Nephron progenitor cell (in vitro differentiated cells): Measurements from ENCODE around the gene SLF2.
A peak's percentile ranks its signal among the peaks of the same experiment; 100 is the strongest.

ENCODE experiments used
- DNase-seq: peaks from one replicate; pipeline ENCODE4 v3.0.0; 2021
- H3K27ac Mint-ChIP-seq: 2 replicates; pipeline ENCODE4 v1.8.0; 2021; ENCODE audit warnings: mild to moderate bottlenecking, moderate library complexity, mixed read lengths
- H3K27me3 Mint-ChIP-seq: 2 replicates; pipeline ENCODE4 v1.8.0; 2021; ENCODE audit warnings: mild to moderate bottlenecking, low read depth, mixed read lengths; ENCODE audit not compliant: poor library complexity
- H3K36me3 Mint-ChIP-seq: 2 replicates; pipeline ENCODE4 v1.8.0; 2021; ENCODE audit warnings: low read depth, mixed read lengths
- H3K4me1 Mint-ChIP-seq: 2 replicates; pipeline ENCODE4 v1.8.0; 2021; ENCODE audit warnings: mixed read lengths
- H3K4me3 Mint-ChIP-seq: 2 replicates; pipeline ENCODE4 v1.8.0; 2021; ENCODE audit warnings: mild to moderate bottlenecking, moderate library complexity, mixed read lengths
- H3K9me3 Mint-ChIP-seq: 2 replicates; pipeline ENCODE4 v1.8.0; 2021; ENCODE audit warnings: mild to moderate bottlenecking, moderate library complexity, mixed read lengths
- CTCF ChIP-seq: fragments of 200-600 bp; sonication (generic); IDR thresholded peaks from 2 replicates; pipeline ENCODE4 v1.5.0; 2021; ENCODE audit warnings: antibody characterized with exemption

SLF2 gene

GRCh38 chr10:100899171-100899570 lies 13.6 kb upstream of the SLF2 start:
- no peak overlapping the region for H3K27ac Mint-ChIP-seq
- no peaks in the 10 kb centered on the region for H3K9me3 Mint-ChIP-seq
- no peak for TF ChIP-seq CTCF
- peaks cover 48% of the 10 kb centered on the region for H3K4me1 Mint-ChIP-seq
- H3K36me3 Mint-ChIP-seq: no peaks in the 10 kb centered on the region
- peaks cover 3% of the 10 kb centered on the region for H3K27me3 Mint-ChIP-seq
- no peak overlapping the region for H3K4me3 Mint-ChIP-seq
- DNase-seq: no peak

GRCh38 chr10:100901051-100901450 lies 11.7 kb upstream of the SLF2 start:
- H3K4me1 Mint-ChIP-seq: peaks cover 37% of the 10 kb centered on the region
- no peak overlapping the region for H3K27ac Mint-ChIP-seq
- no peaks in the 10 kb centered on the region for H3K9me3 Mint-ChIP-seq
- no peak overlapping the region for H3K4me3 Mint-ChIP-seq
- no peaks in the 10 kb centered on the region for H3K36me3 Mint-ChIP-seq
- H3K27me3 Mint-ChIP-seq: peaks cover 3% of the 10 kb centered on the region
- TF ChIP-seq CTCF: no peak
- no peak for DNase-seq

- Mint-ChIP-seq H3K27me3 (peaks cover 3% of the 10 kb centered on the region), H3K36me3 (no peaks in the 10 kb centered on the region), H3K4me1 (peaks cover 30% of the 10 kb centered on the region), H3K9me3 (no peaks in the 10 kb centered on the region), H3K27ac (no peak overlapping the region), H3K4me3 (no peak overlapping the region)
- no peak for TF ChIP-seq CTCF
- DNase-seq: no peak
These were observed 10.1 kb upstream of the SLF2 start for GRCh38 chr10:100902622-100903021.

GRCh38 chr10:100904917-100905316 lies 7.8 kb upstream of the SLF2 start:
- Mint-ChIP-seq H3K4me1 (peaks cover 41% of the 10 kb centered on the region), H3K9me3 (no peaks in the 10 kb centered on the region), H3K27ac (no peak overlapping the region), H3K36me3 (no peaks in the 10 kb centered on the region), H3K4me3 (no peak overlapping the region), H3K27me3 (peaks cover 3% of the 10 kb centered on the region)
- no peak for DNase-seq
- TF ChIP-seq CTCF: no peak

- TF ChIP-seq CTCF: no peak
- no peak overlapping the region for H3K27ac Mint-ChIP-seq
- DNase-seq: no peak
- H3K4me1 Mint-ChIP-seq: peaks cover 55% of the 10 kb centered on the region
- H3K27me3 Mint-ChIP-seq: peaks cover 3% of the 10 kb centered on the region
- H3K4me3 Mint-ChIP-seq: no peak overlapping the region
- H3K9me3 Mint-ChIP-seq: no peaks in the 10 kb centered on the region
- H3K36me3 Mint-ChIP-seq: no peaks in the 10 kb centered on the region
These were observed 5.6 kb upstream of the SLF2 start for GRCh38 chr10:100907175-100907574.

GRCh38 chr10:100907773-100908363 lies 4.9 kb upstream of the SLF2 start:
- H3K9me3 Mint-ChIP-seq: no peaks in the 10 kb centered on the region
- no peak for DNase-seq
- TF ChIP-seq CTCF: no peak
- H3K4me3 Mint-ChIP-seq: no peak overlapping the region
- peak overlapping the region; percentile 42 for H3K27ac Mint-ChIP-seq
- no peaks in the 10 kb centered on the region for H3K36me3 Mint-ChIP-seq
- H3K27me3 Mint-ChIP-seq: peaks cover 3% of the 10 kb centered on the region
- peaks cover 58% of the 10 kb centered on the region for H3K4me1 Mint-ChIP-seq
